Skeletal muscle tissue (tissue), 5 donors: ENCODE results near the gene ZNF48. TPM values are rescaled to one million over a fixed set of nuclear protein-coding genes. Genes with fewer than 3 reads are reported as not detected.
A peak's percentile ranks its signal among the peaks of the same experiment; 100 is the strongest.

ENCODE experiments used
- H3K27ac ChIP-seq: one replicate; pipeline ENCODE4 v1.7.0; 2013; ENCODE audit warnings: mild to moderate bottlenecking, low read depth, low read length, inconsistent platforms
- H3K27me3 ChIP-seq, 3 donors: one replicate each; pipeline ENCODE4 v1.7.0; 2013; ENCODE audit warnings: low read length in 3 of 3; ENCODE audit not compliant: control insufficient read depth in 3 of 3, insufficient read depth in 3 of 3
- H3K36me3 ChIP-seq, 3 donors: one replicate each; pipeline ENCODE4 v1.7.0; 2013; ENCODE audit warnings: low read length in 3 of 3; ENCODE audit not compliant: control insufficient read depth in 3 of 3, insufficient read depth in 3 of 3
- H3K4me1 ChIP-seq, 3 donors: one replicate each; pipeline ENCODE4 v1.7.0; 2013; ENCODE audit warnings: low read length in 3 of 3, mild to moderate bottlenecking in 3 of 3; ENCODE audit not compliant: control insufficient read depth in 3 of 3, insufficient read depth in 3 of 3
- H3K4me3 ChIP-seq, 3 donors: one replicate each; pipeline ENCODE4 v1.7.0; 2013; ENCODE audit warnings: low read length in 3 of 3
- H3K9ac ChIP-seq, 3 donors: one replicate each; pipeline ENCODE4 v1.7.0; 2013; ENCODE audit warnings: low read length in 3 of 3, mild to moderate bottlenecking in 3 of 3, moderate library complexity in 2 of 3, low read depth in 1 of 3
- H3K9me3 ChIP-seq, 3 donors: one replicate each; pipeline ENCODE4 v1.7.0; 2013; ENCODE audit warnings: low read length in 3 of 3; ENCODE audit not compliant: control insufficient read depth in 3 of 3
- small RNA-seq: library from RNA; depleted of rRNA; stranded (forward); fragments of <200 nt; gene quantifications from one replicate; pipeline ENCODE3, GENCODE V24; 2014
- total RNA-seq: library from RNA; depleted of rRNA; stranded (reverse); fragments of >200 nt; gene quantifications from one replicate; pipeline ENCODE4 v1.2.3, GENCODE V29; 2014
- donor health status: Osteomylitis.

Gene ZNF48
- total RNA-seq, 1 donor from 2014 or later, result 6.3 TPM

DNA sequence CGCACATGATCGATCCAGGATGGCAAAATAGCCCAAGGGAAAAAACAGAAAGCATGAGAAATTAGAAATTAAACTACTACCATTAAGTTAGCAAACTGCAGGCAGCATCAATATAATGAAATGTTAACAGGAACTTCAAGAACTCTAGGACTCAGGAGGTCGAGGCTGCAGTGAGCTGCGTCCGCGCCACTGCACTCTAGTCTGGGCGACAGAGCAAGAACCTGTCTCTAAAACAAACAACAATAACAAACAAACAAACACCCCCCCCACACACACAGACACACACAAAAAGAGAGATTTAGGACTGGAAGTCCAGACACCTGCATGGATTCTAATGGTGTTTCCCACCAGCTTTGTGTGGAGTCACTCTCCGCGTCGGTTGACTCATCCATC is 51.0 kb downstream of the ZNF48 start:
- Histone ChIP-seq H3K9ac (peak overlapping the region; percentile 96 to 100 (median 98)), H3K27me3 (no peaks in the 10 kb centered on the region), H3K4me3 (peak overlapping the region; percentile 78 to 98 (median 91)), H3K9me3 (no peaks in the 10 kb centered on the region), H3K27ac (peak overlapping the region; percentile 97), H3K4me1 (peaks cover 21 to 26% (median 22%) of the 10 kb centered on the region in 3 donors), H3K36me3 (peaks cover 4 to 9% (median 5%) of the 10 kb centered on the region in 3 donors)

DNA sequence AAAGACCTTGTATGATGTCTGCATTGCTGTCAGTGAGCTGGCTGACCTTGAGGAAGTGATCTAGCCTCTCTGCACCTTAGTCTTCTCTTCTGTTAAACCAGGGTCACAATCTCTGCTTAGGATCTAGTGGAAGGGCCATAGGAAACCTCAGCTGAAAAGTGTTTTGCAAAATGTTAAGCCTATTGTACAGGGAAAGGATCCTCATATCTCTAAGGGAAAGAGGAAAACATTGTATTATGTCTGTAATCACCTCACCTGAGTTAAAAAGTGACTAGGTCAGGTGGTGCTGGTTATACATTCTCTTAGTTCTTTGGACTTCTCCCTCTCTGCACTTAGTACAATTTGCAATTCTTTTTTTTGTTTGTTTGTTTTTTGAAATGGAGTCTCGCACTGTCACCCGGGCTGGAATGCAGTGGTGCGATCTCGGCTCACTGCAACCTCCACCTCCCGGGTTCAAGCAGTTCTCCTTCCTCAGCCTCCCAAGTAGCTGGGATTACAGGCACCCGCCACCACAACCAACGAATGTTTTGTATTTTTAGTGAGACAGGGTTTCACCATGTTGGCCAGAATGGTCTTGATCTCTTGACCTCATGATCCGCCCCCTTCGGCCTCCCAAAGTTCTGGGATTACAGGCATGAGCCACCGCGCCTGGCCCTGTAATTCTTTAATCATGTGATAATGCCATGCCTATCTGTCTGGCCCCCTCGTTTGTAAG is 52.4 kb downstream of the ZNF48 start:
- H3K4me3 ChIP-seq, result no peak overlapping the region
- no peaks in the 10 kb centered on the region for H3K27me3 ChIP-seq
- no peak overlapping the region for H3K27ac ChIP-seq
- H3K9ac ChIP-seq, result no peak overlapping the region
- H3K4me1 ChIP-seq, result peaks cover 21 to 26% (median 22%) of the 10 kb centered on the region in 3 donors
- H3K9me3 ChIP-seq, result no peaks in the 10 kb centered on the region
- H3K36me3 ChIP-seq, result peaks cover 4 to 9% (median 5%) of the 10 kb centered on the region in 3 donors

DNA sequence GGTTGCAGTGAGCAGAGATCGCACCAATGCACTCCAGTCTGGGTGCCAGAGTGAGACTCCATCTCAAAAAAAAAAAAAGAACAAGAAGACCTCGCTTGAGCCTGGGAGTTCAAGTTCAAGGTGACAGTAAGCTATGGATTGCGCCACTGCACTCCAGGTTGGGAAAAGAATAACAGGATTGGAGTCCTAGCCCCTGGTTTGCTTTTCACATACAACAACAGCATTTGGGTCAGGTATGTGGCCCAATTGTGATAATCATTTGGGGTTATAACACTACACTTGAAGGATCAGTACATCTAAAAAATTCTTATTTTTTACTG is 53.9 kb downstream of the ZNF48 start:
- Histone ChIP-seq H3K9me3 (no peaks in the 10 kb centered on the region), H3K9ac (no peak overlapping the region), H3K27me3 (no peaks in the 10 kb centered on the region), H3K4me1 (peaks cover 12 to 15% (median 15%) of the 10 kb centered on the region in 3 donors), H3K36me3 (peaks cover 0 to 6% (median 0%) of the 10 kb centered on the region in 3 donors), H3K27ac (no peak overlapping the region), H3K4me3 (no peak overlapping the region)

Small RNA genes lying within 50 kb of the gene (small RNA-seq; reads per million reads assigned to genes)
- not detected for gene RF00406

Other genes starting within 250 kb of the ZNF48 start
- 8.4 TPM for gene CORO1A, start 211.8 kb upstream of the ZNF48 start, total RNA-seq
- 23.5 TPM for gene BOLA2B, start 201.8 kb upstream of the ZNF48 start, total RNA-seq
- 11.0 TPM for gene SLX1A, start 201.5 kb upstream of the ZNF48 start, total RNA-seq
- gene SULT1A3, start 196.2 kb upstream of the ZNF48 start, total RNA-seq, result 1.6 TPM
- 3.7 TPM for gene NPIPB13, start 146.9 kb upstream of the ZNF48 start, total RNA-seq
- gene CD2BP2, start 40.1 kb upstream of the ZNF48 start, total RNA-seq, result 24.5 TPM
- gene TBC1D10B, start 24.9 kb upstream of the ZNF48 start, total RNA-seq, result 24.5 TPM
- 12,119 TPM for gene MYL11, start 20.6 kb upstream of the ZNF48 start, total RNA-seq
- 0.52 TPM for gene SEPTIN1, start 12.9 kb upstream of the ZNF48 start, total RNA-seq
- 5.2 TPM for gene ZNF771, start 12.2 kb downstream of the ZNF48 start, total RNA-seq
- gene DCTPP1, start 34.6 kb downstream of the ZNF48 start, total RNA-seq, result 26.1 TPM
- gene SEPHS2, start 50.5 kb downstream of the ZNF48 start, total RNA-seq, result 7.3 TPM
- gene ITGAL, start 77.3 kb downstream of the ZNF48 start, total RNA-seq, result 4.2 TPM
- 23.5 TPM for gene ZNF768, start 131.1 kb downstream of the ZNF48 start, total RNA-seq
- gene ZNF747, start 139.4 kb downstream of the ZNF48 start, total RNA-seq, result 8.4 TPM
- 3.7 TPM for gene ZNF764, start 163.0 kb downstream of the ZNF48 start, total RNA-seq
- 5.7 TPM for gene ZNF688, start 176.3 kb downstream of the ZNF48 start, total RNA-seq
- gene ZNF785, start 190.3 kb downstream of the ZNF48 start, total RNA-seq, result 10.4 TPM
- 4.7 TPM for gene ZNF689, start 215.0 kb downstream of the ZNF48 start, total RNA-seq